ENCODE measurements around the gene STK32A.

STK32A gene

DNA sequence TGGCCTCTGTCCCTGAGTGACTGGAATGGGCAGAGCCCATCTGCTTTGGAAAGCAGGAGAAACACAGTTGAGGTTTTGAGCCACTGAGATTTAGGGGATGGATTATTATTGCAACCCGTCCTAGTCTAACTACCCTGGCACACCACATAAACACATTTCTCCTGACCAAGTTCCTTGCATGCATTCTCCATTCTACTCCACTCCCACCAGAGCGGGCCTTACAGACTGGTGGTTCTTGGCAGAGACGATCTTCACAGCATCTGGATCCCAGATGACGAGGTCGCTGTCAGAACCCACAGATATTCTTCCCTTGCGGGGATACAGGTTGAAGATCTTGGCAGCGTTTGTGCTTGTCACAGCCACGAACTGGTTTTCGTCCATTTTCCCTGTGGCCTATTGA is 164.0 kb downstream of the STK32A start:
- Histone ChIP-seq H3F3A (ENCODE audit: control insufficient read depth, insufficient read depth) (no peaks in the 10 kb centered on the region), H3K27me3 (ENCODE audit: control insufficient read depth, low read length) (no peaks in the 10 kb centered on the region), H3K9me3 (ENCODE audit: control insufficient read depth, insufficient read depth, low read length) (no peaks in the 10 kb centered on the region), H4K20me1 (ENCODE audit: control insufficient read depth, insufficient read depth, low read depth, low read length) (no peaks in the 10 kb centered on the region), H3K9me2 (replicated peaks; ENCODE audit: control insufficient read depth, low read length) (no peaks in the 10 kb centered on the region), H3K79me2 (ENCODE audit: control insufficient read depth, low read length) (no peaks in the 10 kb centered on the region), H3K4me3 (ENCODE audit: low read length) (no peak overlapping the region), H3K36me3 (ENCODE audit: control insufficient read depth, low read length) (no peaks in the 10 kb centered on the region), H3K4me2 (ENCODE audit: low read length) (no peak overlapping the region), H3K27ac (ENCODE audit: low read depth, low read length) (no peak overlapping the region), H3K4me1 (ENCODE audit: control insufficient read depth, low read length) (no peaks in the 10 kb centered on the region)
- no peak for TF ChIP-seq CTCF (IDR thresholded peaks at IDR 0.05; ENCODE audit: low read depth, low read length, poor library complexity, severe bottlenecking)
- TF ChIP-seq EZH2phosphoT487 (IDR thresholded peaks at IDR 0.05; ENCODE audit: borderline replicate concordance, low read length): no peak

DNA sequence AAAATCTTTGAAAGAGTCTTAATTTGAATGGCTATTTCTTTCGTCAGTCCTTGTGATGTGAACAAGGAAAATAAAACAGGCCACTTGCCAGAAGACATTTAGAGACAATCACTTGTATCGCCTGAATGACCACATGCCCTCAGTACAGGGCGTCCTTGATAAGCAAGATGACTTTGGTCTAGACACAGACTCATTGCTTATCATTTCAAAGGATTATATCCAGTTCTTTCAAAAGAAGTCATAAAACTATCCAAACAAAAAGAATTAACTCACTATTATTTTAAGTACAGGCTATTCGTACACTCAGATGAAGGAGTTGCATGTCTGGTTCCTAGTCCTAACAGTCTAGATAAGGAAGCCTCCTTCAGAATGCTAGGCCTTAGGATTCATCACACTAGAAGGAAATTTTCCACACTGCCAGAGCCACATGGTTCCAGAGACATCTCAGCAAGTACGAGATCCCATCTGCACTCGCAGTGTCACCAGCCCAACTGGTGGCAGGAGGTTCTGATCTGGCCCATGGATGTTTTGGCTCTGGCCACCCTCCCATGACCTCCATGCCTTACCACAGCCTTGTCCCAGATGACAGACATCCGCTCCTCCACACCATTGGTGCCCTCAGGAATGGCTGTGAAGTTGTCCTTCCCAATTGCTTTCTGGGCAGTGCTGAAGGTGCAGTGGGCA is 165.4 kb downstream of the STK32A start:
- H4K20me1 ChIP-seq (ENCODE audit: control insufficient read depth, insufficient read depth, low read depth, low read length): no peaks in the 10 kb centered on the region
- H3K4me1 ChIP-seq (ENCODE audit: control insufficient read depth, low read length): no peaks in the 10 kb centered on the region
- H3K27me3 ChIP-seq (ENCODE audit: control insufficient read depth, low read length): no peaks in the 10 kb centered on the region
- H3K79me2 ChIP-seq (ENCODE audit: control insufficient read depth, low read length): no peaks in the 10 kb centered on the region
- no peak overlapping the region for H3K4me3 ChIP-seq (ENCODE audit: low read length)
- no peaks in the 10 kb centered on the region for H3K9me3 ChIP-seq (ENCODE audit: control insufficient read depth, insufficient read depth, low read length)
- TF ChIP-seq EZH2phosphoT487 (IDR thresholded peaks at IDR 0.05; ENCODE audit: borderline replicate concordance, low read length): no peak
- TF ChIP-seq CTCF (IDR thresholded peaks at IDR 0.05; ENCODE audit: low read depth, low read length, poor library complexity, severe bottlenecking): no peak
- H3K9me2 ChIP-seq (replicated peaks; ENCODE audit: control insufficient read depth, low read length): no peaks in the 10 kb centered on the region
- H3K27ac ChIP-seq (ENCODE audit: low read depth, low read length): no peak overlapping the region
- no peaks in the 10 kb centered on the region for H3K36me3 ChIP-seq (ENCODE audit: control insufficient read depth, low read length)
- H3K4me2 ChIP-seq (ENCODE audit: low read length): no peak overlapping the region
- H3F3A ChIP-seq (ENCODE audit: control insufficient read depth, insufficient read depth): no peaks in the 10 kb centered on the region

- TF ChIP-seq EZH2phosphoT487 (IDR thresholded peaks at IDR 0.05; ENCODE audit: borderline replicate concordance, low read length): no peak
- TF ChIP-seq CTCF (IDR thresholded peaks at IDR 0.05; ENCODE audit: low read depth, low read length, poor library complexity, severe bottlenecking): no peak
- Histone ChIP-seq H3K27me3 (ENCODE audit: control insufficient read depth, low read length) (no peaks in the 10 kb centered on the region), H4K20me1 (ENCODE audit: control insufficient read depth, insufficient read depth, low read depth, low read length) (no peaks in the 10 kb centered on the region), H3K36me3 (ENCODE audit: control insufficient read depth, low read length) (no peaks in the 10 kb centered on the region), H3K4me3 (ENCODE audit: low read length) (no peak overlapping the region), H3F3A (ENCODE audit: control insufficient read depth, insufficient read depth) (no peaks in the 10 kb centered on the region), H3K9me3 (ENCODE audit: control insufficient read depth, insufficient read depth, low read length) (no peaks in the 10 kb centered on the region), H3K79me2 (ENCODE audit: control insufficient read depth, low read length) (no peaks in the 10 kb centered on the region), H3K27ac (ENCODE audit: low read depth, low read length) (no peak overlapping the region), H3K9me2 (replicated peaks; ENCODE audit: control insufficient read depth, low read length) (no peaks in the 10 kb centered on the region), H3K4me2 (ENCODE audit: low read length) (no peak overlapping the region), H3K4me1 (ENCODE audit: control insufficient read depth, low read length) (no peaks in the 10 kb centered on the region)
Measured at GRCh38 chr5:147400881-147401280, 166.1 kb downstream of the STK32A start.

Measured in DOHH2 (cell line).